ENCODE measurements around the gene LRRC8E.
"Not testable (repeated sequence)": the region's sequence is repeated elsewhere in the genome, so short reads cannot be mapped to it uniquely, and the experiment has no call there.

The LRRC8E gene

GRCh38 chr19:7856679-7857663, 31.3 kb upstream of the LRRC8E start:
- Histone ChIP-seq H2BK5ac (ENCODE audit: low read depth, low read length, poor library complexity) (no peak overlapping the region), H3K79me2 (ENCODE audit: control insufficient read depth, insufficient read depth, low read length, poor library complexity) (no peaks in the 10 kb centered on the region), H3K9me3 (ENCODE audit: insufficient read depth, low read depth, low read length) (no peaks in the 10 kb centered on the region), H3K36me3 (ENCODE audit: control insufficient read depth in 1 of 2, insufficient read depth in 2 of 2, low read length in 2 of 2) (no peaks in the 10 kb centered on the region), H3K27ac (ENCODE audit: low read depth, low read length) (no peak overlapping the region), H2BK120ac (ENCODE audit: insufficient read depth, low read length, poor library complexity) (no peak overlapping the region), H3K23ac (ENCODE audit: low read length) (no peak overlapping the region), H3K4ac (ENCODE audit: low read depth, low read length) (no peak overlapping the region), H3K14ac (ENCODE audit: low read length) (no peak overlapping the region), H3K27me3 (ENCODE audit: insufficient read depth, low read length) (peaks cover 4% of the 10 kb centered on the region), H3K4me1 (ENCODE audit: control insufficient read depth in 1 of 2, insufficient read depth in 2 of 2, low read length in 2 of 2) (peaks cover 0 to 9% of the 10 kb centered on the region in 2 experiments), H4K8ac (ENCODE audit: low read depth, low read length) (no peak overlapping the region), H4K12ac (ENCODE audit: low read depth, low read length) (no peak overlapping the region), H3K79me1 (ENCODE audit: low read length) (no peaks in the 10 kb centered on the region), H2AK5ac (ENCODE audit: low read length) (no peak overlapping the region), H3K4me3 (ENCODE audit: low read depth, low read length) (no peak overlapping the region), H3K4me2 (ENCODE audit: low read length) (no peak overlapping the region), H4K91ac (ENCODE audit: low read depth, low read length) (no peak overlapping the region), H3K18ac (ENCODE audit: low read length) (no peak overlapping the region), H3K9ac (ENCODE audit: low read length) (no peak overlapping the region), H2BK12ac (ENCODE audit: low read length) (no peak overlapping the region), H2AFZ (ENCODE audit: insufficient read depth, low read length, poor library complexity) (no peak overlapping the region)
- no CpG with 5 or more reads among the region's 38 CpGs for WGBS (ENCODE audit: extremely low coverage, insufficient coverage, insufficient read length)
- no peak for DNase-seq

DNA sequence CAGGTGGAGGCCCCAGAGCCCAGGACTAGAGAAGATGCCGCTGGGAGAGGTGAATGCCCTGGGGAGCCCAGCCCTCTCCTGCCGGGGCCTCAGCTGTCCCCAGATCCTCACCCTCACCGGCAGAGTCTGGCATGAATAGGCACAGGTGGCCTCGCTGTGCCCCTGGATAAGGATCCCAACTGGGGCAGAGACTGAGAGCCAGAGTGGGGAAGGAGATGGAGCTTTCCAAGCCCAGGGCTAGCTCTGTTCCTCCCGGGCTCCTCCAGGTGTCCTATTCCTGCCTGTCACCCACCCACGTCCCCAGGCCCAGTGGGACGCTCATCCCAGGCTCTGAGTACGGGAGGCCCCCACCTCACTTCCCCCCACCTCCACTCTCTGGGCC, 30.6 kb upstream of the LRRC8E start:
- H4K8ac ChIP-seq (ENCODE audit: low read depth, low read length), result no peak overlapping the region

GRCh38 chr19:7858109-7858770, 30.1 kb upstream of the LRRC8E start:
- Histone ChIP-seq H3K4ac (ENCODE audit: low read depth, low read length) (no peak overlapping the region), H3K9ac (ENCODE audit: low read length) (no peak overlapping the region), H2BK120ac (ENCODE audit: insufficient read depth, low read length, poor library complexity) (no peak overlapping the region), H3K4me1 (ENCODE audit: control insufficient read depth in 1 of 2, insufficient read depth in 2 of 2, low read length in 2 of 2) (peaks cover 0 to 15% of the 10 kb centered on the region in 2 experiments), H3K18ac (ENCODE audit: low read length) (no peak overlapping the region), H3K27me3 (ENCODE audit: insufficient read depth, low read length) (peaks cover 8% of the 10 kb centered on the region), H3K4me3 (ENCODE audit: low read depth, low read length) (no peak overlapping the region), H2BK5ac (ENCODE audit: low read depth, low read length, poor library complexity) (no peak overlapping the region), H3K27ac (ENCODE audit: low read depth, low read length) (no peak overlapping the region), H2AFZ (ENCODE audit: insufficient read depth, low read length, poor library complexity) (no peak overlapping the region), H3K79me1 (ENCODE audit: low read length) (no peaks in the 10 kb centered on the region), H2AK5ac (ENCODE audit: low read length) (no peak overlapping the region), H3K23ac (ENCODE audit: low read length) (no peak overlapping the region), H3K36me3 (ENCODE audit: control insufficient read depth in 1 of 2, insufficient read depth in 2 of 2, low read length in 2 of 2) (no peaks in the 10 kb centered on the region), H4K91ac (ENCODE audit: low read depth, low read length) (no peak overlapping the region), H2BK12ac (ENCODE audit: low read length) (no peak overlapping the region), H4K8ac (ENCODE audit: low read depth, low read length) (no peak overlapping the region), H3K4me2 (ENCODE audit: low read length) (peak overlapping the region; percentile 25), H3K14ac (ENCODE audit: low read length) (no peak overlapping the region), H3K9me3 (ENCODE audit: insufficient read depth, low read depth, low read length) (peaks cover 4% of the 10 kb centered on the region), H3K79me2 (ENCODE audit: control insufficient read depth, insufficient read depth, low read length, poor library complexity) (no peaks in the 10 kb centered on the region), H4K12ac (ENCODE audit: low read depth, low read length) (no peak overlapping the region)
- no CpG with 5 or more reads among the region's 29 CpGs for WGBS (ENCODE audit: extremely low coverage, insufficient coverage, insufficient read length)
- DNase-seq, result no peak

More for the DNA sequence above, 30.6 kb upstream of the LRRC8E start:
- H3K4ac ChIP-seq (ENCODE audit: low read depth, low read length), result no peak overlapping the region
- H3K79me1 ChIP-seq (ENCODE audit: low read length), result no peaks in the 10 kb centered on the region
- H2BK120ac ChIP-seq (ENCODE audit: insufficient read depth, low read length, poor library complexity), result no peak overlapping the region
- no peak overlapping the region for H3K27ac ChIP-seq (ENCODE audit: low read depth, low read length)
- no peak overlapping the region for H3K9ac ChIP-seq (ENCODE audit: low read length)
- no peak overlapping the region for H2BK5ac ChIP-seq (ENCODE audit: low read depth, low read length, poor library complexity)
- no peak overlapping the region for H3K23ac ChIP-seq (ENCODE audit: low read length)
- WGBS (ENCODE audit: extremely low coverage, insufficient coverage, insufficient read length), result no CpG with 5 or more reads among the region's 8 CpGs
- no peak overlapping the region for H2AK5ac ChIP-seq (ENCODE audit: low read length)
- no peak overlapping the region for H4K12ac ChIP-seq (ENCODE audit: low read depth, low read length)
- H4K91ac ChIP-seq (ENCODE audit: low read depth, low read length), result no peak overlapping the region
- no peaks in the 10 kb centered on the region for H3K79me2 ChIP-seq (ENCODE audit: control insufficient read depth, insufficient read depth, low read length, poor library complexity)
- no peak overlapping the region for H3K4me3 ChIP-seq (ENCODE audit: low read depth, low read length)
- H3K4me2 ChIP-seq (ENCODE audit: low read length), result no peak overlapping the region
- H2AFZ ChIP-seq (ENCODE audit: insufficient read depth, low read length, poor library complexity), result no peak overlapping the region
- no peak overlapping the region for H3K18ac ChIP-seq (ENCODE audit: low read length)
- no peak for DNase-seq
- no peaks in the 10 kb centered on the region for H3K36me3 ChIP-seq (ENCODE audit: control insufficient read depth in 1 of 2, insufficient read depth in 2 of 2, low read length in 2 of 2)
- peaks cover 6% of the 10 kb centered on the region for H3K27me3 ChIP-seq (ENCODE audit: insufficient read depth, low read length)
- no peak overlapping the region for H2BK12ac ChIP-seq (ENCODE audit: low read length)
- peaks cover 4% of the 10 kb centered on the region for H3K9me3 ChIP-seq (ENCODE audit: insufficient read depth, low read depth, low read length)
- H3K4me1 ChIP-seq (ENCODE audit: control insufficient read depth in 1 of 2, insufficient read depth in 2 of 2, low read length in 2 of 2), result peaks cover 0 to 13% of the 10 kb centered on the region in 2 experiments
- no peak overlapping the region for H3K14ac ChIP-seq (ENCODE audit: low read length)

GRCh38 chr19:7859087-7859486, 29.2 kb upstream of the LRRC8E start:
- not testable (repeated sequence) for H3K36me3 ChIP-seq (ENCODE audit: control insufficient read depth in 1 of 2, insufficient read depth in 2 of 2, low read length in 2 of 2); H3K23ac ChIP-seq (ENCODE audit: low read length); H2AFZ ChIP-seq (ENCODE audit: insufficient read depth, low read length, poor library complexity); H4K12ac ChIP-seq (ENCODE audit: low read depth, low read length); H2BK5ac ChIP-seq (ENCODE audit: low read depth, low read length, poor library complexity); H2BK120ac ChIP-seq (ENCODE audit: insufficient read depth, low read length, poor library complexity); H3K18ac ChIP-seq (ENCODE audit: low read length); H4K8ac ChIP-seq (ENCODE audit: low read depth, low read length); H3K14ac ChIP-seq (ENCODE audit: low read length); H3K9ac ChIP-seq (ENCODE audit: low read length); DNase-seq; H2BK12ac ChIP-seq (ENCODE audit: low read length); H3K4me3 ChIP-seq (ENCODE audit: low read depth, low read length); H2AK5ac ChIP-seq (ENCODE audit: low read length); H3K27ac ChIP-seq (ENCODE audit: low read depth, low read length); H3K9me3 ChIP-seq (ENCODE audit: insufficient read depth, low read depth, low read length); H4K91ac ChIP-seq (ENCODE audit: low read depth, low read length); H3K4me2 ChIP-seq (ENCODE audit: low read length); H3K79me1 ChIP-seq (ENCODE audit: low read length); H3K4ac ChIP-seq (ENCODE audit: low read depth, low read length); H3K79me2 ChIP-seq (ENCODE audit: control insufficient read depth, insufficient read depth, low read length, poor library complexity)
- WGBS (ENCODE audit: extremely low coverage, insufficient coverage, insufficient read length), result no CpG with 5 or more reads among the region's 8 CpGs
- Histone ChIP-seq H3K4me1 (ENCODE audit: control insufficient read depth in 1 of 2, insufficient read depth in 2 of 2, low read length in 2 of 2) (peaks cover 0 to 13% of the 10 kb centered on the region in 2 experiments), H3K27me3 (ENCODE audit: insufficient read depth, low read length) (peaks cover 16% of the 10 kb centered on the region)

Measured in trophoblast cell (in vitro differentiated cells and primary cell).